Measurements from ENCODE around the gene GTF2E1.
"Not testable (repeated sequence)": the region's sequence is repeated elsewhere in the genome, so short reads cannot be mapped to it uniquely, and the experiment has no call there.

Gene GTF2E1

DNA sequence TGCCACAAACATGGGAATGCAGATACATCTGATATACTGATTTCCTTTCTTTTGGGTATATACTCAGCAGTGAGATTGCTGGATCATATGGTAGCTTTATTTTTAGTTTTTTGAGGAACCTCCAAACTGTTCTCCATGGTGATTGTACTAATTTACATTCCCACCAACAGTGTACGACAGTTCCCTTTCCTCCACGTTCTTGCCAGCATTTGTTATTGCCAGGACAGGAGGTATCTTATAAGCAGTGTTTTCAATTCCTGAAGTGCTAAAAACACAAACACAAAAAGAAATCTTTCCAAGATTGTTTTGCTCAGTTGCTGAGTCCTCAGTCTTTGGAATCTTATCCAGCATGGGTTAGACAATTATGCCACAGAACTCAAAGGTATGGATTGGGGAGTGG lies 13.5 kb downstream of the GTF2E1 start:
- no peak for DNase-seq (ENCODE audit: low read depth)

DNA sequence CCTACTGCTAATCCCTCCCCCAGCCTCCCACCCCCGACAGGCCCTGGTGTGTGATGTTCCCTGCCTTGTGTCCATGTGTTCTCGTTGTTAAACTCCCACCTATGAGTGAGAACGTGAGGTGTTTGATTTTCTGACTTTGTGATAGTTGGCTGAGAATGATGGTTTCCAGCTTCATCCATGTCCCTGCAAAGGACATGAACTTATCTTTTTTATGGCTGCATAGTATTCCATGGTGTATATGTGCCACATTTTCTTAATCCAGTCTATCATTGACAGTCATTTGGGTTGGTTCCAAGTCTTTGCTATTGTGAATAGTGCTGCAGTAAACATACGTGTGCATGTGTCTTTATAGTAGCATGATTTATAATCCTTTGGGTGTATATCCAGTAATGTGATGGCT lies 16.0 kb downstream of the GTF2E1 start:
- not testable (repeated sequence) for DNase-seq (ENCODE audit: low read depth)

DNA sequence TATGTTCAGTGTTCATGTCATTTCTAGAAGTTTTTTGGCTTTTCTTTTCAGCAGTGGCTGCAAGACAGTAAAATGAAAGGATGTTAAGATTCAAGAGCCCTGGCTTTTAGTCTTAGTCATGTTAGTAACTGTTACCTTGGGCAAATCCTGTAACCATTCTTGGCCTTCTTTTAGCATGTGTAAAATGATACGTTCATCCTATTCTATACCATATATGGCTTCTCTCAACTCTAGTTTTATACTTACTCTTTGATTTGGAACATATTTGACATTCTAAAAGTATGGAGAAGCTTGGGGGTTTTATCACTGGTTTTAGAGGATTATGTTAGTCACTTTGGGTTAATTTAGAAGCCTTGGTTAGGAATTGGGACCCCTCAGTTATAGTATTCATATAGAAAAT lies 20.1 kb downstream of the GTF2E1 start:
- no peak for DNase-seq (ENCODE audit: low read depth)

DNA sequence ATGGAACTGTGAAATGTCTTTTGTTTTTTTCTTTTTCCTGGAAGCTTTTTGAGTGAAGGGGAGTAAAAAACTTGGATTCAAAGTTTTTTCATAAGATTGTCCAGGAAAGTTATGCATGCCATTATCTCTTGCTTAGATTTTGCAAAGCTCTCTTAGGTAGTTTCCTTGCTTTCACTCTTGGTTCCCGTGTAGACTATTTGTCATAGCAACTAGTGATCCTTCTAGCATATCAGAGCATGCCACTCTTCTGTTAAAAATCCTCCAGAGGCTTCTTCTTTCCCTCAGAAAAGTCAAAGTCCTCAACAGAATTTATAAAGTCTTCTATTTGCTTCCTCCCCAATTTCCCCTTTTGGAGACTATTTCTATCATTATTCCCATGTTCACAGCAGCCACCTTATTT lies 21.1 kb downstream of the GTF2E1 start:
- DNase-seq (ENCODE audit: low read depth), result no peak

DNA sequence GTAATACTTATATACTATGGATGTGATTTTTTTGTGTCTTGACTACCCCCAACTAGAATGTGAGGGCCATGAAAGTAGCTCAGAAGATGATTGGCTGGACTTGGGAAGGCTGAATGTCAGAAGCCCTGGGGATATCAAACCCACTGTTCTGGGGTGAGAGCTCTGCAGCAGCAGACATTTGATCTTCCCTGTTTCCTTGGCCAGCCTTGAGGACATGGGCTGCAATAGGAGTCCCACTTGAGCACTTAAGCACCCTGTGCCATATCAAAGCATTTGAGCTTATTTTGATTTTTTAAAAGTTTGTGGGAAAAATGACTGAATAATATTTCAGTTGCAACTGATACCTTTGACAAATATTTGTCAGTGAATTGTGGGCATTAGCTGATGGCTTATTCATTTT lies 21.7 kb downstream of the GTF2E1 start:
- no peak for DNase-seq (ENCODE audit: low read depth)

DNA sequence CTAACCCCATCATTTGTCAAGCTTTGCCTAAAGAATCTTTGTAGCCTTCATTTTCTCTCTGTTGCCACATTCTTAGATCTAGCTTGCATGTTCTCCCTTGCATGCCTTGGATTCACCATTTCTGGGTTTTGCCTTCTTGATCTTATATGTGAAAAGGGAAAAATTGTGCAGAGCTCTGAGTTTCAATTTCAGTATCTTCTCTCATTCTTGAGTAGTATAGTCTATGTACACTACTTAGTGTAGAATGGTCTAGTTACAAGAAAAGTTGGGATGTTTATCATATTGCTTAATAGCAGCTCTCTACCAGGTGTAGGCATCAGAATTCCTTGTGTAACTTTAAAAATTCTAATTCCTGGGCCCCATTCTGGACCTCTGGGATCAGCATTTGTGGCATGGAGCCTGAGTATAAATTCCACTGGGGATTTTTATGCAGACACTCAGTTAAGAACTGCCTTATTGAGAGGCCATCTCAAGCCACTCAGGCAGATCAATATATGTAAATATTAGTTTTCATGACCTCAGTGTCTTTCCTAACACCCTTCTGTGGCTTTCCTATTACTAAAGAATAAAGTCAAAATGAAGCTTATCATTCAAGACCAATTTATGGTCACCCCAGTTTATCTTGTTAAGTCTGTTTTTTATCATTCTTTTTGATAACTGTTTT lies 23.4 kb downstream of the GTF2E1 start:
- DNase-seq (ENCODE audit: low read depth), result no peak

- no peak for DNase-seq (ENCODE audit: low read depth)
Observed at GRCh38 chr3:120766576-120766975, 24.0 kb downstream of the GTF2E1 start.

DNA sequence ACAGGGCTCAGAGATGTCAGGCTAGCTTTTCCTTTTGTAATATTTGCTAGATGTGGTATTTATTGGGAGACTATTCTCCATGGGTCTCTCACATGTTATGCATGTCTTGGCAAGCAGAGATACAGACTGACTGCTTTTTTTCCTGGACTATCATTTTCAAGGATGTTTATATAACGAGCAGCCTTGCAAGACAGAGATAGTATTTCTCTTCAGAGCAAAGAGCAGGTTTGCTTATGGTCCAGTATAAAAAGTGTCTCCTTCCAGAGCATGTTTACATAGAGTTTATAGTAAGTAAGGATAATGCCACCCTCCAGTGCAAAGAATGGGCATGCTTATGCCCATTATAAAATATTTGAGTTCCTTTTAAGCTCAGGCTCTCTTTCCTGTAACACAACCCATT lies 24.6 kb downstream of the GTF2E1 start:
- no peak for DNase-seq (ENCODE audit: low read depth)

DNA sequence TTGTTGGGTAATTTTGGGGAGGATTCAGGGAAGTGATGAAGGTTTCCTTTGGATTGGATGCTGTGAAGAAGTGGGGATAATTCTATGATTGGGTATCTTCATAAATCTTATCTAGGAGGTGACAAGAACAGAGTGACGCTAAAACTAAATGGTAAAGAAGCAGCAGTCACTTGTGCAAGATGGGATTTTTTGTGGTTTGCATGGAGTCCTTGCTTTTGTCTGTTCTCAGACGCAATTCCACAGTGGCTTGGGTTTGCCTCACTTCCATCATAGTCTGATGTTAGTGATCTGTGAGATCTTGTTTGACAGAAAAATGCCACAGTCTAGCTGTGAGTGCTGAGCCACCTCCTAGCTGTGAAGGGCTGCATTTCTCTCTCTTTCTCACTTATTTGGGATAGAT lies 26.9 kb downstream of the GTF2E1 start:
- no peak for DNase-seq (ENCODE audit: low read depth)

GRCh38 chr3:120770891-120771290 lies 28.3 kb downstream of the GTF2E1 start:
- DNase-seq (ENCODE audit: low read depth), result no peak

DNA sequence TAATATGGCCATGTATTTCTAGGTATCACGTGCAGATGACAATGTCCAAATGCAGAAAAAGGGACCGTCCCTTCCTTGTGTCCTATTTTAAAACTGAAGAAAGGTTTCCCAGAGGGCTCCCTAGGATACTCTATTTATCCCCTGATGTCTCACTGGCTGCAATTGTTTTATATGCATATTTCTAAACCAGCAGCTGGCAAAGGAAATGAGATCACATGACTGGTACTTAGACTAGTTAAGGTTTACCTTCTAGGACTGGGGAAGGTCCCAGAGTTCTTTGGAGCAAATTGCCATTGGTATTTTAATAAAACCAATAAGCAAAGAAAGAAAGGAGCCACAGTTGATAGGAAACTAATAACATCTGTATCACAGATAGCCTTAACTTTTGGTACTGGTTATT lies 29.5 kb downstream of the GTF2E1 start:
- no peak for DNase-seq (ENCODE audit: low read depth)

GRCh38 chr3:120773932-120774331 lies 31.4 kb downstream of the GTF2E1 start:
- no peak for DNase-seq (ENCODE audit: low read depth)

GRCh38 chr3:120775411-120775810 lies 32.9 kb downstream of the GTF2E1 start:
- no peak for DNase-seq (ENCODE audit: low read depth)

GRCh38 chr3:120778776-120779175 lies 36.2 kb downstream of the GTF2E1 start:
- no peak for DNase-seq (ENCODE audit: low read depth)

DNA sequence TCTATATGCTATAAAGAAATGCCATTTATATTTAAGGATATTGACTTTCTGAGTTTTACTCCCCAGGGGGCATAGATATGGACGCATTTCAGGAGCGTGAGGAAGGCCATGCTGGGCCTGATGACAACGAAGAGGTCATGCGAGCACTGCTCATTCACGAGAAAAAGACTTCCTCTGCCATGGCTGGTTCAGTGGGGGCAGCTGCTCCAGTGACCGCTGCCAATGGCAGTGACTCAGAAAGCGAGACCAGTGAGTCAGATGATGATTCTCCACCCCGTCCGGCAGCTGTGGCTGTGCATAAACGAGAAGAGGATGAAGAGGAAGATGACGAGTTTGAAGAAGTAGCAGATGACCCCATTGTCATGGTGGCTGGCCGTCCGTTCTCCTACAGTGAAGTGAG lies 38.4 kb downstream of the GTF2E1 start:
- DNase-seq (ENCODE audit: low read depth), result no peak

DNA sequence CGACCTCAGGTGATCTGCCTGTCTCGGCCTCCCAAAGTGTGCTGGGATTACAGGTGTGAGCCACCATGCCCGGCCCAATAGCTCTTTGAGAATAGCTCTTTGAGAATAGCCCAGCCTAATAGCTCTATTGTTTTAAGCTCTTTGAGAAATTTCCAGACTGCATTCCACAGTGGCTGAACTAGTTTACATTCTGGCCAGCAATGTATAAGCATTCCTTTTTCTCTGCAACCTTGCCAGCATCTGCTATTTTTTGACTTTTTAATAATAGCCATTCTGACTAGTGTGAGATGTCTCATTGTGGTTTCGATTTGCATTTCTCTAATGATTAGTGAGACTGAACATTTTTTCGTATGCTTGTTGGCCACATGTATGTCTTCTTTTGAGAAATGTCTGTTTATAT lies 43.3 kb downstream of the GTF2E1 start:
- DNase-seq (ENCODE audit: low read depth), result not testable (repeated sequence)

GRCh38 chr3:120791010-120791409 lies 48.5 kb downstream of the GTF2E1 start:
- DNase-seq (ENCODE audit: low read depth), result no peak

DNA sequence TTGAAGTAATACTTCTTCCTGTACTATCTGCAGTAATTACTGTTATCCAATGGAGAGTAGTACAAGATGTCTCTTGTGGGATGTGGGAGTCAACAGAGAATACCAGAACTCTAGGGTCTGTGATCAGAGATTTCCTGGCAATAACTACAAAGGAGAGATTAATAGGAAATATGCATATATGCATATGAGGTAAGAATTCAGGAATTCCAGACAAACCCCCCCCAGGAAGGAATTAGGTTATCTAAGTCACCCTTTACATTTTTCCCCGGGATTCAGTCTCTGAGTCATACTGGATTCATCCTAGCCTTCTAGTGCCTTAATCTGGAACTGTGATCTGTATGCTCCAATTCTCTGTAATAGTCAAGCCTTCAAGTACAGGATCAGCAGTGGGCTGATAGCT lies 49.4 kb downstream of the GTF2E1 start:
- no peak for DNase-seq (ENCODE audit: low read depth)

DNA sequence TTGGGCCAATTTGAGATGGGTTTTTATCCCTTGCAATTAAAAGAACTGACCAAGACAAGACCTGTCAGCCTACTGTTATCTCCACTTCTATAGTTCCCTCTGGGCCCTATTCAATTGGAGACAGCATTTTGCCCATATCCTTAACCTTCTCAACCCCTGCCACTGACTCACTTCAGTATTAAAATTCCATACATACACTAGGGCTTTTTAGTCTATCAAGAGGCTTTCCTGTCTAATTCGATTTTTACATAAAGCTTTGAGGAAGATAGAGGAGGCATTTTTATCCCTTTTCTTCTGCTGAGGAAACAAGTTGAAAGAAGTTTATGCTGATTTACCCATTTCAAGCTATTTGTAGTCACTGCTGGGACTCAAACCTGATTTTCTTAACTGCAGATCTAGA lies 51.1 kb downstream of the GTF2E1 start:
- no peak for DNase-seq (ENCODE audit: low read depth)

DNA sequence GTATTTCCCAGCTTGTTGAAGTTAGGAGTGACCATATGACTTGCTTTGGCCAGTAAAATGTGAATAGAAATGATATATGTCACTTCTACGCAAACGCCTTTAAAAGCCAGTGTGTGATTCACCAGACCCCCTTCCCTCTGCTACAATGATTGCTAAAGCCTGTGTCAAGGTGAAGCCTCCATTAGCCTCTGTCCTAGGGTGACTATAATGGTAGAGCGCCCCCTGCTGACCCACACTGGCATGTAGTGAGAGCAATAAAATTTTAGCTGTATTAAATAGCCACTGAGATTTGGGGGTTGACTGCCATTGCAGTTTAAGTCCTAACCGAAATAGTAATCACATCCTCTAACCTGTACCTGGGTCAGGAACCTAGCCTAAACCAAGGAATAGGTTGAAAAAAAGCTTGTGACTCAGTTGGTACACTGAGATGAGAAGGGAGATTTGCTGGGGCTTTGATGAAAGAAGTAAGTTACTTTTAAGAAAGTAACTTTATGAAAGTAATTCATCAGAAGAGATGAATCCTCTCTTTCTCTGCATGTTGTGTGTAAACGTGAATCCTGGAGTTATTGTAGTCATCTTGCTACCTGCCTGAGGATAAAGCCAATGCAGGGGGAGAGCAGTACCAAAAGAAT lies 52.6 kb downstream of the GTF2E1 start:
- DNase-seq (ENCODE audit: low read depth), result peak; percentile 79

DNA sequence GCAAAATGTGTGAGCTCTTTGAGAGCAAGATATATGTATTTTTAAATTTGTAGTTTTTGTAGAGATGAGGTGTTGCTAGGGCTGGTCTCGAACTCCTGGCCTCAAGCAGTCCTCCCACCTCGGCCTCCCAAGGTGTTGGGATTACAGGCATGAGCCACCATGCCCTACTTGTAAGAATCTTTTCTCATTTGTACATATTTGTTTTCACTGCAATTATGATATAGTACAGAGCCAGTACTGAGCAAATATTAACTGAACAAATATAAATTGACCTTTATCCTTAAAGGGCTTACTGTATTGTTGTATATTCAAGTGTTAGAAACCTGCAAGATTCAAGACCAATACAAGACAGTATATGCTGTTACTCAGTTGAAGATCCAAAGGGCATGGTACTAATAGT lies 53.4 kb downstream of the GTF2E1 start:
- DNase-seq (ENCODE audit: low read depth), result no peak

- no peak for DNase-seq (ENCODE audit: low read depth)
Observed at GRCh38 chr3:120796976-120797375, 54.4 kb downstream of the GTF2E1 start.

- DNase-seq (ENCODE audit: low read depth), result no peak
Observed at GRCh38 chr3:120797857-120798256, 55.3 kb downstream of the GTF2E1 start.

- DNase-seq (ENCODE audit: low read depth), result no peak
Observed at GRCh38 chr3:120798346-120798745, 55.8 kb downstream of the GTF2E1 start.

All from stimulated activated CD8-positive, alpha-beta memory T cell treated with anti-CD3 and anti-CD28 coated beads, Interleukin-7, amount 100 ng/mL, for 24 hours (primary cell).